Transverse colon (tissue), 4 donors: Measurements from ENCODE around the gene ACP4. TPM values are rescaled to one million over a fixed set of nuclear protein-coding genes. Genes with fewer than 3 reads are reported as not detected.

Experiments
- DNase-seq: peaks from one replicate; pipeline ENCODE4 v3.0.0-alpha.2; 2019
- H3K27ac ChIP-seq, 4 donors: fragments of 200-600 bp; sonication (generic); 2 replicates each; pipeline ENCODE4 v1.5.1; 2016 to 2018; ENCODE audit warnings: inconsistent platforms in 4 of 4
- H3K27me3 ChIP-seq: fragments of 200-600 bp; sonication (generic); 2 replicates; pipeline ENCODE4 v1.5.1; 2017; ENCODE audit warnings: inconsistent platforms
- H3K36me3 ChIP-seq, 4 donors: fragments of 200-600 bp; sonication (generic); 2 replicates each; pipeline ENCODE4 v1.5.1; 2017 to 2019; ENCODE audit warnings: inconsistent platforms in 4 of 4
- H3K4me1 ChIP-seq, 4 donors: fragments of 200-600 bp; sonication (generic); 2 replicates each; pipeline ENCODE4 v1.5.1; 2017 to 2020; ENCODE audit warnings: inconsistent platforms in 4 of 4
- H3K4me3 ChIP-seq, 4 donors: fragments of 200-600 bp; sonication (generic); 1 replicate in 1 of 4; 2 replicates in 3 of 4; pipeline versions ENCODE4 v1.5.1 to v1.6.1; 2017 to 2019; ENCODE audit warnings: inconsistent platforms in 4 of 4
- H3K9me3 ChIP-seq, 2 donors: fragments of 200-600 bp; sonication (generic); 2 replicates each; pipeline ENCODE4 v1.5.1; 2017 to 2019; ENCODE audit warnings: inconsistent platforms in 2 of 2
- CTCF ChIP-seq, 5 experiments: fragments of 200-600 bp in 3 of 5; fragments of 450-650 bp in 2 of 5; sonication (generic) in 3 of 5; IDR thresholded peaks; 1 replicate in 2 of 5; 2 replicates in 3 of 5; pipeline ENCODE4 v1.5.1; 2016 to 2017; ENCODE audit warnings: antibody characterized with exemption in 5 of 5, inconsistent platforms in 3 of 5, mild to moderate bottlenecking in 2 of 5, moderate library complexity in 1 of 5
- EP300 ChIP-seq: sonication (generic); formaldehyde crosslinking; IDR thresholded peaks from one replicate; pipeline ENCODE4 v1.6.1; 2017; ENCODE audit warnings: antibody characterized with exemption, low read depth
- POLR2A ChIP-seq: fragments of 450-650 bp; IDR thresholded peaks from one replicate; pipeline ENCODE4 v1.6.1; 2016; ENCODE audit warnings: antibody characterized with exemption, mild to moderate bottlenecking, moderate library complexity
- POLR2AphosphoS5 ChIP-seq, 3 donors: sonication (generic); formaldehyde crosslinking; IDR thresholded peaks; one replicate each; pipeline ENCODE4 v1.6.1; 2016; ENCODE audit warnings: antibody characterized with exemption in 3 of 3
- WGBS, 2 donors: methylation state at CpG; one replicate each; pipeline ENCODE4 v1.1.5; 2018; ENCODE audit warnings: low coverage in 1 of 2; 5-methylcytosine and 5-hydroxymethylcytosine counted together
- in situ Hi-C, 4 donors: fragments of 200-750 bp; cut with MboI; loops; one replicate each; pipeline versions ENCODE4 v1.15.0 to v1.15.1; 2017; ENCODE audit warnings: low sequenced_read_pairs in 3 of 4, low pct_ligation_motif_present in 1 of 4, low pct_unique_long_range_greater_than_20kb in 1 of 4
- intact Hi-C: fragments of 100-400 bp; cut with DNase I; formaldehyde crosslinking; loops from one replicate; pipeline ENCODE4 v1.15.1; 2023; ENCODE audit warnings: low total_unique reads
- small RNA-seq, 4 donors: library from RNA; depleted of rRNA; stranded (forward); fragments of <200 nt; gene quantifications; one replicate each; pipeline ENCODE3, GENCODE V24; 2016
- total RNA-seq, 4 donors: library from RNA; depleted of rRNA; stranded (reverse); fragments of >200 nt; gene quantifications; one replicate each; pipeline ENCODE4 v1.1.0, GENCODE V29; 2016

ACP4 gene
- total RNA-seq, 4 donors from 2014 or later = not detected

GRCh38 chr19:50844296-50844935, 54.2 kb downstream of the ACP4 start:
- TF ChIP-seq EP300 = no peak
- TF ChIP-seq POLR2AphosphoS5 (IDR thresholded peaks at IDR 0.05) = no peak
- no peak for TF ChIP-seq POLR2A
- no peak for TF ChIP-seq CTCF (IDR thresholded peaks at IDR 0.05)
- Histone ChIP-seq H3K27ac (no peak overlapping the region), H3K4me1 (no peaks in the 10 kb centered on the region), H3K9me3 (peaks cover 0 to 4% of the 10 kb centered on the region in 2 donors), H3K4me3 (no peak overlapping the region), H3K36me3 (no peaks in the 10 kb centered on the region), H3K27me3 (peaks cover 5% of the 10 kb centered on the region)
- intact Hi-C loops = no loop called here
- DNase-seq = no peak
- in situ Hi-C loops = no loop called here
- 20 to 57% methylated on average over 1 to 8 of the region's 8 CpGs for WGBS, 2 donors

Small RNAs within 50 kb of the gene (small RNA-seq; reads per million reads assigned to genes)
- gene SNORD88A (194 to 500 (median 259) reads per million in 4 donors), gene SNORD88B (0 reads per million in 4 donors), gene SNORD88C (0 reads per million in 4 donors)

Other genes starting within 250 kb of the ACP4 start
- 1 to 10 TPM in 1 of 4 donors, under 1 TPM in 3; 0.37 to 1.4 (median 0.91) TPM for gene LRRC4B, start 222.0 kb upstream of the ACP4 start, total RNA-seq
- under 1 TPM in 1 of 4 donors, not detected in 3; 0.64 TPM for gene SYT3, start 150.5 kb upstream of the ACP4 start, total RNA-seq
- gene C19orf81, start 141.0 kb upstream of the ACP4 start, total RNA-seq = not detected
- 1 to 10 TPM in 1 of 4 donors, not detected in 3; 2.2 TPM for gene SHANK1, start 70.6 kb upstream of the ACP4 start, total RNA-seq
- gene CLEC11A, start 67.1 kb upstream of the ACP4 start, total RNA-seq = 10 to 100 TPM in 1 of 4 donors, 1 to 10 TPM in 3; 2.6 to 11.2 (median 5.1) TPM
- not detected for gene GPR32, start 20.0 kb upstream of the ACP4 start, total RNA-seq
- gene KLK1, start 33.4 kb downstream of the ACP4 start, total RNA-seq = 100 to 1,000 TPM in 1 of 4 donors, 10 to 100 TPM in 3; 17.0 to 150 (median 35.4) TPM
- 1 to 10 TPM in 2 of 4 donors, not detected in 2; 1.3 to 3.8 TPM for gene KLK15, start 43.2 kb downstream of the ACP4 start, total RNA-seq
- gene KLK3, start 64.5 kb downstream of the ACP4 start, total RNA-seq = 10 to 100 TPM in 1 of 4 donors, 1 to 10 TPM in 3; 2.9 to 66.9 (median 4.9) TPM
- 1 to 10 TPM in 1 of 4 donors, not detected in 3; 3.8 TPM for gene KLK2, start 83.0 kb downstream of the ACP4 start, total RNA-seq
- gene KLK4, start 121.0 kb downstream of the ACP4 start, total RNA-seq = 1 to 10 TPM in 1 of 4 donors, not detected in 3; 3.0 TPM
- gene KLK5, start 162.6 kb downstream of the ACP4 start, total RNA-seq = not detected
- not detected for gene KLK6, start 179.2 kb downstream of the ACP4 start, total RNA-seq
- not detected for gene KLK7, start 193.5 kb downstream of the ACP4 start, total RNA-seq
- not detected for gene KLK8, start 211.2 kb downstream of the ACP4 start, total RNA-seq
- 1 to 10 TPM in 1 of 4 donors, under 1 TPM in 1, not detected in 2; 0.27 to 1.3 TPM for gene KLK10, start 229.3 kb downstream of the ACP4 start, total RNA-seq
- gene KLK11, start 236.2 kb downstream of the ACP4 start, total RNA-seq = under 1 TPM in 2 of 4 donors, not detected in 2; 0.55 to 0.79 TPM
- under 1 TPM in 1 of 4 donors, not detected in 3; 0.41 TPM for gene KLK12, start 244.6 kb downstream of the ACP4 start, total RNA-seq